Osteoblast (primary cell): ENCODE measurements around the gene HYAL1. TPM values are rescaled to one million over a fixed set of nuclear protein-coding genes. Genes with fewer than 3 reads are reported as not detected.

Source experiments
- DNase-seq: peaks from one replicate; pipeline ENCODE4 v3.0.0; 2011; ENCODE audit warnings: low spot score, mixed read lengths; ENCODE audit not compliant: insufficient read length; ENCODE audit errors: missing footprints
- H2AFZ ChIP-seq: 2 replicates; pipeline ENCODE4 v1.6.0; 2011; ENCODE audit warnings: mild to moderate bottlenecking, low read length
- H3K27ac ChIP-seq: 2 replicates; pipeline ENCODE4 v1.5.1; 2011; ENCODE audit warnings: mild to moderate bottlenecking, low read depth, low read length, moderate library complexity
- H3K27me3 ChIP-seq: 2 replicates; pipeline ENCODE4 v1.6.0; 2012; ENCODE audit warnings: mild to moderate bottlenecking, control low read depth, inconsistent platforms, low read length, moderate library complexity; ENCODE audit not compliant: insufficient read depth
- H3K36me3 ChIP-seq: 2 replicates; pipeline ENCODE4 v1.5.1; 2011; ENCODE audit warnings: mild to moderate bottlenecking, low read length, control low read depth, moderate library complexity; ENCODE audit not compliant: insufficient read depth
- H3K4me1 ChIP-seq: 2 replicates; pipeline ENCODE4 v1.5.1; 2011; ENCODE audit warnings: mild to moderate bottlenecking, low read length, control low read depth, moderate library complexity; ENCODE audit not compliant: insufficient read depth
- H3K4me2 ChIP-seq: 2 replicates; pipeline ENCODE4 v1.6.0; 2011; ENCODE audit warnings: mild to moderate bottlenecking, low read length; ENCODE audit not compliant: insufficient read depth
- H3K4me3 ChIP-seq: fragments of 200-600 bp; sonication (generic); 3 replicates; pipeline ENCODE4 v1.5.1; 2012; ENCODE audit warnings: mild to moderate bottlenecking, low read length, inconsistent platforms; ENCODE audit not compliant: insufficient read depth
- H3K79me2 ChIP-seq: 2 replicates; pipeline ENCODE4 v1.6.0; 2012; ENCODE audit warnings: mild to moderate bottlenecking, low read length, control low read depth, inconsistent platforms; ENCODE audit not compliant: insufficient read depth
- H3K9me3 ChIP-seq: 2 replicates; pipeline ENCODE4 v1.5.1; 2011; ENCODE audit warnings: low read depth, low read length, control low read depth
- H4K20me1 ChIP-seq: 2 replicates; pipeline ENCODE4 v1.6.0; 2012; ENCODE audit warnings: mild to moderate bottlenecking, low read length, control low read depth; ENCODE audit not compliant: insufficient read depth
- total RNA-seq: library from RNA; depleted of rRNA; stranded (reverse); fragments of >200 nt; gene quantifications from 2 replicates; pipeline ENCODE4 v1.2.3, GENCODE V29; 2012
- TF ChIP-seq, protein P1 (sequence below): IDR thresholded peaks from 2 replicates; pipeline ENCODE4 v1.5.1; 2011; ENCODE audit warnings: mild to moderate bottlenecking, low read depth, low read length, moderate library complexity; ENCODE audit errors: extremely low read depth

The HYAL1 gene
- total RNA-seq, 1 donor = under 0.01 TPM

DNA sequence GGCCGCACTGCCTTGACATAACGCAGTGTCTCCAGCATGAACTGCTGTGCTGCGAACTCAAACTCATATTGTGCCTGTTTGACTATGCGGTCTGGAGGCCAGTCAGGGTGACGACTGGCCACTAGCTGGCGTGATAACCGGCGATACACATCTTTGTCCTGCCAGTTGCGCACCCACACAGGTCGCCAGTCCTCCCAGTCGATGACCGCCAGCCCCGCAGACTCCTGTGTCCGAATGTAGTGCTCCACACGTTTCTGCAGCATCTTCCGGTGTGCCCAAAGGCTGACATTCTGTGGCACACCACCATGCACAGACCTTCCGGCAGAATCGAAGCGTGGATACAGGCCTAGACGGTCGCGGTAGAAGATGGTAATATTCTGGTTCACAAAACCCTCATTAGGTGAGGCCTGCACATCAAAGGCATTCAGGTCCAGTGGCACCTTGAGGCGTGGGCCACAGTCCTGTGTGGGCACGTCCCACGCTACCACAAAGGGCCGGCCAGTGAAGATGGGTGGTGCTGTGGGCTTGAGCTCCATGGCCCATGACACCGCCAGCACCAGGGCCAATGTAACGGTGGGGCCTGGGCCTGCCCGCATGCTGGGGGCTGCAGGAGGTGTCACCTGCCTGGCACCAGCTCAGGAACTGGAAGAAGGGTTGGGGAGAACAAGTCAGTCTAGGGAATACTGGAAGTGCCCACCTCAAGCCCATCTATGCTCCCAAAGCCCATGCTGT lies 16.7 kb upstream of the HYAL1 start:
- peak overlapping the region; percentile 99 for H3K27ac ChIP-seq

DNA sequence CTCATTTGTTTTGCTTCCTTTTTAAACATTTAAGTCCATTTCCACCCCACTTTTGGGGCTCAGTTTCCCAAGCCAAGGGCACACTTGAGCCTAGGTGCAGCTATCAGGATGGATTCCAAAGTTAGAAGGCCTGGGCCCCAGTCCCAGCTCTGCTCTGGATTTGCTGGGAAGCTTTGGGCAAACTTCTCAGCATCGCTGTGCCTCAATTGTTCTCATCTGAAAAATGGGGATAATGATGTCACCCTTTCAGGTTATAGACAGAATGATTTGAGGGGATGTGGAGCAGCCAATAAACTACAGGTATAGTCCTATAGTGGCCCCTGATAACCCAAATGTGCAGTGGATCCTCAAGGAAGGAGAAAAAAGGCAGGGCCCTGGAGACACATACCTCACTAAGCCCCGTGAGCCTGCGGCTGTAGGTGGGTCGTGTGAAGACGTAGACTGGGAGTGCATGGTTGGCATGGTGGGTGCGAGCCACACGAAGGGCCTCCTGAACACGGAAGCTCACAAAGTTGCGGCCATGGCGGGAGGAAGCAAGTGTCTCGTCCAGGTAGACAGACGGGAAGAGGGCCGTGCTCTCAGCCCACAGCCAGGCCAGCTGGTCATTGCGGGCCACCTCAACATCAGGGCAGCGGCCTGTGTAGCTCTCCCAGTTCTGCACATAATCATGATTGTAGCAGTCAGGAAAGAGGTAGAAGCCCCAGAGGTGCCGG lies 16.0 kb upstream of the HYAL1 start:
- no peak for DNase-seq
- Histone ChIP-seq H3K4me1 (peaks cover 14% of the 10 kb centered on the region), H3K79me2 (peaks cover 31% of the 10 kb centered on the region), H3K9me3 (no peaks in the 10 kb centered on the region), H2AFZ (no peak overlapping the region), H3K27me3 (no peaks in the 10 kb centered on the region), H3K4me2 (peak overlapping the region; percentile 99), H3K4me3 (no peak overlapping the region), H4K20me1 (peaks cover 38% of the 10 kb centered on the region), H3K36me3 (peaks cover 28% of the 10 kb centered on the region), H3K27ac (no peak overlapping the region)
- TF ChIP-seq, protein P1, sequence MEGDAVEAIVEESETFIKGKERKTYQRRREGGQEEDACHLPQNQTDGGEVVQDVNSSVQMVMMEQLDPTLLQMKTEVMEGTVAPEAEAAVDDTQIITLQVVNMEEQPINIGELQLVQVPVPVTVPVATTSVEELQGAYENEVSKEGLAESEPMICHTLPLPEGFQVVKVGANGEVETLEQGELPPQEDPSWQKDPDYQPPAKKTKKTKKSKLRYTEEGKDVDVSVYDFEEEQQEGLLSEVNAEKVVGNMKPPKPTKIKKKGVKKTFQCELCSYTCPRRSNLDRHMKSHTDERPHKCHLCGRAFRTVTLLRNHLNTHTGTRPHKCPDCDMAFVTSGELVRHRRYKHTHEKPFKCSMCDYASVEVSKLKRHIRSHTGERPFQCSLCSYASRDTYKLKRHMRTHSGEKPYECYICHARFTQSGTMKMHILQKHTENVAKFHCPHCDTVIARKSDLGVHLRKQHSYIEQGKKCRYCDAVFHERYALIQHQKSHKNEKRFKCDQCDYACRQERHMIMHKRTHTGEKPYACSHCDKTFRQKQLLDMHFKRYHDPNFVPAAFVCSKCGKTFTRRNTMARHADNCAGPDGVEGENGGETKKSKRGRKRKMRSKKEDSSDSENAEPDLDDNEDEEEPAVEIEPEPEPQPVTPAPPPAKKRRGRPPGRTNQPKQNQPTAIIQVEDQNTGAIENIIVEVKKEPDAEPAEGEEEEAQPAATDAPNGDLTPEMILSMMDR = no peak

More for the DNA sequence above, 16.7 kb upstream of the HYAL1 start:
- Histone ChIP-seq H3K79me2 (peaks cover 31% of the 10 kb centered on the region), H3K36me3 (peaks cover 28% of the 10 kb centered on the region), H3K4me3 (peak overlapping the region; percentile 91), H3K4me2 (peak overlapping the region; percentile 99), H2AFZ (no peak overlapping the region), H4K20me1 (peaks cover 38% of the 10 kb centered on the region), H3K4me1 (peaks cover 14% of the 10 kb centered on the region), H3K27me3 (no peaks in the 10 kb centered on the region), H3K9me3 (no peaks in the 10 kb centered on the region)
- TF ChIP-seq, protein P1 = no peak
- peak; percentile 72 for DNase-seq

DNA sequence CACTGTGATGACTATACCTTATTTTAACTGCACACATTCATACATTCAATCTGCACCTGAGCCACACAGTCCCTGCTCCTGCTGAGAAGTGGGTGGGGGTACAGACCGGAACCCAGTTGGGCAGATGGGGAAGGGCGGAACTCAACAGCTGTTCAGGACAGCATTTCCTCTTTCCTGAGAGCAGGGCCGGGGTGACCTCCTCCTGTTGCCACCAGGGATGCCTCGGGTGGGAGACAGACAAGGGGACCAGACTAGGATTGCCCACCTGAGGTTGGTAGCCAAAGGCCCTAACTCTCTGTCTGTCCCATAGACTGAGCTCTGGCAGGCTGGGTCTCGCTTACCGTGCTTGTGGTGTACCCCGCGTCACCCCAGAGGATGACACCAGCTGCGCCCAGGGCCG lies 15.2 kb upstream of the HYAL1 start:
- H2AFZ ChIP-seq = no peak overlapping the region
- peaks cover 14% of the 10 kb centered on the region for H3K4me1 ChIP-seq
- H3K9me3 ChIP-seq = no peaks in the 10 kb centered on the region
- H4K20me1 ChIP-seq = peaks cover 41% of the 10 kb centered on the region
- H3K79me2 ChIP-seq = peaks cover 31% of the 10 kb centered on the region
- TF ChIP-seq, protein P1 = no peak
- H3K27me3 ChIP-seq = no peaks in the 10 kb centered on the region
- no peak for DNase-seq
- H3K4me2 ChIP-seq = no peak overlapping the region
- H3K4me3 ChIP-seq = no peak overlapping the region
- H3K27ac ChIP-seq = no peak overlapping the region
- H3K36me3 ChIP-seq = peaks cover 28% of the 10 kb centered on the region

DNA sequence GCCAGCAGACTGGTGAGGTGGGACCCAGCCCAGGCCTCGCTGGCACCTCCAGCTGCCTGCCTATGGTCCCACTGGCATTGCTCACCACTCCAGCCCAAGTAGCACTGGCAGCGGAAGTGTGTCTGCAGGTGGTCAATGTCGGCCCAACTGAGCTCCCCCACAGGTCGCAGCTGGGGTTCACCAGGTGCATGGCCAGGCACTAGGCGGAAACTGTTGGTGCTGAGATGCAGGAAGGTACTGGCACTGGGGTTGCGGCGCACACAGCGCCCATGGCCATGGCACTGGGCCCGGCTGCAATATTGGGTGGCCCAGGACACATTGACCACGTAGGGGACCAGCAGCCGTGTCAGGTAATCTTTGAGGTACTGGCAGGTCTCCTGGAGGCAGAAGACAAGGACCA lies 14.8 kb upstream of the HYAL1 start:
- Histone ChIP-seq H3K4me3 (no peak overlapping the region), H3K9me3 (no peaks in the 10 kb centered on the region), H3K27ac (no peak overlapping the region), H2AFZ (no peak overlapping the region), H3K27me3 (no peaks in the 10 kb centered on the region), H3K36me3 (peaks cover 28% of the 10 kb centered on the region), H3K4me1 (peaks cover 14% of the 10 kb centered on the region), H3K79me2 (peaks cover 31% of the 10 kb centered on the region), H3K4me2 (no peak overlapping the region), H4K20me1 (peaks cover 41% of the 10 kb centered on the region)
- TF ChIP-seq, protein P1 = no peak
- no peak for DNase-seq
